Activated CD4-positive, alpha-beta T cell treated with anti-CD3 and anti-CD28 coated beads, Interleukin-2, amount 10 ng/mL, durations not matched to agents 24 days and 14 days (primary cell): ENCODE measurements around the gene ZMYM4. TPM values are rescaled to one million over a fixed set of nuclear protein-coding genes. Genes with fewer than 3 reads are reported as not detected.
A peak's percentile ranks its signal among the peaks of the same experiment; 100 is the strongest.

Experiments used
- DNase-seq: peaks from one replicate; pipeline ENCODE4 v3.0.0; 2022
- H3K27ac Mint-ChIP-seq: one replicate; pipeline ENCODE4 v1.8.0; 2022; ENCODE audit warnings: mild to moderate bottlenecking, mixed read lengths
- H3K27me3 Mint-ChIP-seq: one replicate; pipeline ENCODE4 v1.8.0; 2022; ENCODE audit warnings: mixed read lengths
- H3K36me3 Mint-ChIP-seq: one replicate; pipeline ENCODE4 v1.8.0; 2022; ENCODE audit warnings: low read depth, mild to moderate bottlenecking, mixed read lengths
- H3K4me1 Mint-ChIP-seq: one replicate; pipeline ENCODE4 v1.8.0; 2021; ENCODE audit warnings: mixed read lengths
- H3K4me3 Mint-ChIP-seq: one replicate; pipeline ENCODE4 v1.8.0; 2022; ENCODE audit warnings: mild to moderate bottlenecking, moderate library complexity, mixed read lengths
- H3K9me3 Mint-ChIP-seq: one replicate; pipeline ENCODE4 v1.8.0; 2021; ENCODE audit warnings: mixed read lengths
- intact Hi-C: fragments of 100-400 bp; cut with micrococcal nuclease; formaldehyde crosslinking; loops from one replicate; pipeline ENCODE4 v1.15.1; 2023
- total RNA-seq: library from RNA; stranded (reverse); gene quantifications from 2 replicates; pipeline ENCODE4 v1.2.3, GENCODE V29; 2022

ZMYM4 gene
- total RNA-seq, 1 donor from 2014 or later: 25.6 TPM

DNA sequence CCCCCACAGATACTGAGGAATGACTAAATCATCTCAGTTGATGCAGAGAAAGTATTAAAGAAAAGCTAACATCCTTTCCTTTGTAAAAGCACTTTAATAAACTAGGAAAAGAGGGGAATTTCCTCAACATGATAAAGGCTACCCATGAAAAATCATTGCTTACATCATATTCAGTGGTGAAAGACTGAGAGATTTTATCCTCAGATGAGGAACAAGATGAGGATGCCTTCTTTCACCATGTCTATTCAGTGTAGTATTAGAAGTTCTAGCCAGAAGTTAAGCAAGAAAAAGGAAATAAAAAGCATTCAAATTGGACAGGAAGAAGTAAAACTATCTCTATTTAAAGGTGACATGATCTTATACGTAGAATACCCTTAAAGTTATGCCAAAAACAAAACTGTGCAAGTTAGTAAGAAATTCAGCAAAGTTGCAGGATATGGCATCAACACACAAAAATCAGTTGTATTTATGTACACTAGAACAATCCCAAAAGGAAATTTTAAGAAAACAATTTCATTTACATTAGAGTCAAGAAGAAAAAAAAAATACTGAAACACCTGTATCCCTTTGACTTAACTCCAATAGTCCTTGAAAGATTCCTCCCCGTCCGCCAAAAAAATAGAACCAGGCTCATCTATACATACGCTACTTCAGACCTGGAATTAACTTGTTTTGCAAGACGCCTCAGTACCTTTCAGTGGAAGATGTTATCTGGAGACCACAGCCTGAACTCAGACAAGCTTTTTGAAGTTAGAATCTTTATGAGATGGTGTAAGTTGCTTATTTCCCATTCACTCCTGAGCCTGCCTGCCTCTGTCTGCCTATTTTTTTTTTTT lies 17.5 kb downstream of the ZMYM4 start:
- peaks cover 25% of the 10 kb centered on the region for H3K36me3 Mint-ChIP-seq
- H3K27ac Mint-ChIP-seq: no peak overlapping the region
- H3K27me3 Mint-ChIP-seq: no peaks in the 10 kb centered on the region
- peaks cover 22% of the 10 kb centered on the region for H3K4me1 Mint-ChIP-seq
- intact Hi-C loops: no loop called here
- peak overlapping the region; percentile 2 for H3K4me3 Mint-ChIP-seq
- no peak for DNase-seq
- peaks cover 4% of the 10 kb centered on the region for H3K9me3 Mint-ChIP-seq

DNA sequence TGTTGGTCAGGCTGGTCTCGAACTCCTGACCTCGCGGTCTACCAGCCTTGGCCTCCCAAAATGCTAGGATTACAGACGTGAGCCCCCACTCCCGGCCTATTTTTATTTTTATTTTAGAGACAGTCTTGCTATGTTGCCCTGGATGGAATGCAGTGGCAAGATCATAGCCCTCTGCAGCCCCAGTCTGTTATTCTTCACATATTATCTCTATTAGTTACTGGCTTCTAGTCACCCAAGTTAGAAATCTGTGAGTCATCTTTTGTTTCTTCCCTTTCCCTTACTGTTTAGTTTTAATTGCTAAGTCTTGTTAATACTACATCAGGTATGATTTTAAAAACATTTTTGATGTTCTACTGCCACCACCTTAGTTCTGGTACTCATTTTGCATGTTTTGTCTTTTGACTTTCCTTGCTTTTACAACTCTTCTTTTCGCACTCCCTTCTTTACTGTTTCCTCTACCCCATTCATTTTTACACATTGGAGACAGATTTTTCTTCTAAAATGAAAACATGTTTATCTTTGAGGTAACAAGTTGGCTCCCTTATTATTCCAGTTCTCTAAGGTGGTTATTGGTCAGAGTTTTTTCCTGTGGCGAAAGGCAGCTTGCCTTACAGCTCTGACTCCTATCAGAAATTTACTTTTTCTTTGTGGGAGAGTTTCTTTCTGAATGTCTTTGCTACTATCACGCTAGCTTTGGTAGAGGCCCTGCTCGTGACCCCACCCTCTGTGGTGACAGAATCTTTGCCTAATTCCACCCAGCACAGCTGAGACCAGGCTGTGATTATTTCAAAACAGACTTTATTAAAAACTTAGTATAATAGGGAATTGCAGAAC lies 19.5 kb downstream of the ZMYM4 start:
- Mint-ChIP-seq H3K4me3 (no peak overlapping the region), H3K4me1 (peaks cover 22% of the 10 kb centered on the region), H3K36me3 (peaks cover 14% of the 10 kb centered on the region), H3K27ac (no peak overlapping the region), H3K27me3 (no peaks in the 10 kb centered on the region), H3K9me3 (no peaks in the 10 kb centered on the region)
- DNase-seq: no peak
- intact Hi-C loops: no loop called here

DNA sequence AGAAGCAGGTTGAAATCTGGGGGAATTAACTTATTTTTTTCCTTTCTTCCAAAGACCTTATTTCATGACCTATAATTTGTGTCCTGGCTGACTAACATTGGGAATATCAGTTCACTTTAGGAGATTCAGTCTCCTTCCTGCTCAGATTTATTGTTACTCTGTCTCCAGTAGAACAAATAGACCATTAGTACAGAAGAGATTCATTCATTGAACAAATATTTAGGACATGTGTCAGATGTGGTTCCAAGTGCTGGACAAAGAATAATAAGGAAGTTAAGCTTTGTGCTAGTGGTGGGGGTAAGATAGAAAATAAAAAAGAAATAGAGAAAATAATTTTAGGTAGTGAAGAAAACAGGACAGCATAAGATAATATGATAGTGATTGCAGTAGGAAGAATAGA lies 20.3 kb downstream of the ZMYM4 start:
- Mint-ChIP-seq H3K9me3 (no peaks in the 10 kb centered on the region), H3K27ac (no peak overlapping the region), H3K4me1 (peaks cover 22% of the 10 kb centered on the region), H3K36me3 (peaks cover 13% of the 10 kb centered on the region), H3K4me3 (no peak overlapping the region), H3K27me3 (no peaks in the 10 kb centered on the region)
- DNase-seq: no peak
- intact Hi-C loops: no loop called here

DNA sequence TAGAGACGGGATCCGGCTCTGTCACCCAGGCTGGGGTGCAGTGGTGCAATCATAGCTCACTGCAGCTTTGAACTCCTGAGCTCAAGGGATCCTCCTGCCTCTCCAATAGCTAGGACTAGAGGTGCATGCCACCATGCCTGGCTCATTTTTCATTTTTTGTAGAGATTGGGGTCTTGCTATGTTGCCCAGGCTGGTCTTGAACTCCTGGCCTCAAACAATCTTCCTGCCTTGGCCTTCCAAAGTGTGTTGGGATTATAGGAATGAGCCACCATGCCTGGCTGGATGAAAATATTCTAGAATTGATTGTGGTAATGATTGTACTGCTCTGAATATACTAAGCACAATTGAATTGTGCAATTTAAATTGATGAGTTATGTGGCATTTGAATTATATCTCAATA lies 21.9 kb downstream of the ZMYM4 start:
- H3K4me3 Mint-ChIP-seq: no peak overlapping the region
- DNase-seq: no peak

DNA sequence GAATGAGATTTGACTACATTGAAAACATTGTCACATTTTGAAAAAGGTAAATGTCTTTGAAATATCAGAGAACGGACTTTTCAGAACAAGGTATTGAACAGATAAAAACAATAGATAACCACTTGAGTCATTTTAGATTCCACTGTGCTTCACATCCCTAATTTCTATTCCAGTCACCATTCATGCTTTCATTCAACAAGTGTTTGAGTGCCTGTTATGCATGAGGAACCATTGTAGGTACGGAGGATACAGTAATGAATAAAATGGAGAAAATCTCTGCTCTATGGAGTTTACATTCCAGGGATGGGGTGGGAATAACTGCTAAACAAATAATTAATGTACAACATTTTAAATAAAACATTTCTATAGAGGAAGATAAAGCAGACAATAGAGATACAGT lies 26.3 kb downstream of the ZMYM4 start:
- Mint-ChIP-seq H3K4me3 (no peak overlapping the region), H3K36me3 (peaks cover 5% of the 10 kb centered on the region), H3K4me1 (no peaks in the 10 kb centered on the region), H3K27me3 (no peaks in the 10 kb centered on the region), H3K27ac (no peak overlapping the region), H3K9me3 (no peaks in the 10 kb centered on the region)
- DNase-seq: no peak
- intact Hi-C loops: no loop called here

More for the DNA sequence above, 21.9 kb downstream of the ZMYM4 start:
- intact Hi-C loops: no loop called here
- Mint-ChIP-seq H3K4me1 (peaks cover 17% of the 10 kb centered on the region), H3K27me3 (no peaks in the 10 kb centered on the region), H3K36me3 (peaks cover 3% of the 10 kb centered on the region), H3K27ac (no peak overlapping the region), H3K9me3 (no peaks in the 10 kb centered on the region)

DNA sequence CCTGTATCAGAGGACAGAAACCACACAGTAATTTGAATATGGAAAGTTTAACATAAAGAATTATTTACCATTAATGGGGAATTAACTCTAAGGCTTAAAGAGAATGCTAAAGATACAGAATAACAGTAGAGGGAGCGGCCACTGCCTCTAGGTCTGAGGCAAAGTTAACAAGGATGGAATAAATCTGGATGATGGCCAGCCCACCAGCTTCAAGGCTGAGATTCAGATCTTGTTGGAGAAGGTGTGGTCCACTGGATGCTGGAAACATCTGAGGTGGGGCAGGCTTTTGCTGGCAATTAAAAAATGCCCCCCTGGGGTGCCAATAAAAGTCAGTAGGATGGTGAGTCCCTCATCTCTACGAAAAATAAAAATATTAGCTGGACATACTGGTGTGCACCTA lies 29.4 kb downstream of the ZMYM4 start:
- Mint-ChIP-seq H3K27me3 (no peaks in the 10 kb centered on the region), H3K27ac (no peak overlapping the region), H3K36me3 (peaks cover 5% of the 10 kb centered on the region), H3K9me3 (no peaks in the 10 kb centered on the region), H3K4me3 (no peak overlapping the region), H3K4me1 (no peaks in the 10 kb centered on the region)
- DNase-seq: no peak
- intact Hi-C loops: loop anchor here (1.0 kb wide), 1 partner anchor 96 kb away; no protein-coding TSS in a partner anchor

DNA sequence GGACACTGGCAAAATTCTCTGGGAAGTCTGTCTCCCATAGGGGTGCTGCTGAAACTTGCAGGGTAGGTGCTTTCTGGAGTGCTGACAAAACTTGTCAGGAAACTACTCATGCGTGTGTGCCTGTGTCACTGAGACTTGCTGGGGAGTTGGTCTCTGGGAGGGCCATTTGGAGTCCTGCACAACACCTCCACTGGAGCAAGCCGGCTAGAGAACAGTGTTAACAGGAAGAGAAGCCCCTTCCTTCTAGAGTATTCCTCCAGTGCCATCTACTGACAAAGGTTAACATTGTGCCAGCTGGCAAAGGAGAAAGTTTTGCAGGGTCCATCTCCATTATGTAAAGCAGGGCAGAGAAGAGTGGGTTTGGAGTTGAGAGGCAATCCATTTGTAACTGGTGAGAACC lies 30.0 kb downstream of the ZMYM4 start:
- H3K27me3 Mint-ChIP-seq: no peaks in the 10 kb centered on the region
- no peaks in the 10 kb centered on the region for H3K9me3 Mint-ChIP-seq
- DNase-seq: peak; percentile 80
- intact Hi-C loops: loop anchor here (1.0 kb wide), 1 partner anchor 96 kb away; no protein-coding TSS in a partner anchor
- H3K4me1 Mint-ChIP-seq: no peaks in the 10 kb centered on the region
- H3K4me3 Mint-ChIP-seq: no peak overlapping the region
- H3K36me3 Mint-ChIP-seq: peaks cover 5% of the 10 kb centered on the region
- no peak overlapping the region for H3K27ac Mint-ChIP-seq

DNA sequence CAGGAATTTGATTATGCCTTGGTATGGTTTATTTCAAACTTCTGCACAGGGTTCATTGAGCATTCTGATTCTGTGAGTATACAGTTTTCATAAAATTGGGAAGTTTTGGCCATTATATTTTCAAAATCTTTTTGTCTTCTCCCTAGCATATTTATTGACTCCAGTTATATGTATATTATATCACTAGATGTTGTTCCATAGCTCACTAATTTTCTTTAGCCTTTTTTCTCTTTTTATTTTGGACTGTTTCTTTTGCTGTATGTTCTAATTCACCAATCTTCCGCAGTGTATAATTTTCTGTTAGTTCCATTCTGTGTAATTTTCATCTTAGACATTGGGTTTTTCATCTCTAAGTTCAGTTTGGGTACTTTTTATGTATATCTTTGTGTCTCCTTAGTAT lies 31.9 kb downstream of the ZMYM4 start:
- intact Hi-C loops: no loop called here
- no peaks in the 10 kb centered on the region for H3K9me3 Mint-ChIP-seq
- DNase-seq: no peak
- H3K4me1 Mint-ChIP-seq: no peaks in the 10 kb centered on the region
- no peaks in the 10 kb centered on the region for H3K27me3 Mint-ChIP-seq
- no peak overlapping the region for H3K4me3 Mint-ChIP-seq
- H3K27ac Mint-ChIP-seq: no peak overlapping the region
- H3K36me3 Mint-ChIP-seq: peaks cover 4% of the 10 kb centered on the region

DNA sequence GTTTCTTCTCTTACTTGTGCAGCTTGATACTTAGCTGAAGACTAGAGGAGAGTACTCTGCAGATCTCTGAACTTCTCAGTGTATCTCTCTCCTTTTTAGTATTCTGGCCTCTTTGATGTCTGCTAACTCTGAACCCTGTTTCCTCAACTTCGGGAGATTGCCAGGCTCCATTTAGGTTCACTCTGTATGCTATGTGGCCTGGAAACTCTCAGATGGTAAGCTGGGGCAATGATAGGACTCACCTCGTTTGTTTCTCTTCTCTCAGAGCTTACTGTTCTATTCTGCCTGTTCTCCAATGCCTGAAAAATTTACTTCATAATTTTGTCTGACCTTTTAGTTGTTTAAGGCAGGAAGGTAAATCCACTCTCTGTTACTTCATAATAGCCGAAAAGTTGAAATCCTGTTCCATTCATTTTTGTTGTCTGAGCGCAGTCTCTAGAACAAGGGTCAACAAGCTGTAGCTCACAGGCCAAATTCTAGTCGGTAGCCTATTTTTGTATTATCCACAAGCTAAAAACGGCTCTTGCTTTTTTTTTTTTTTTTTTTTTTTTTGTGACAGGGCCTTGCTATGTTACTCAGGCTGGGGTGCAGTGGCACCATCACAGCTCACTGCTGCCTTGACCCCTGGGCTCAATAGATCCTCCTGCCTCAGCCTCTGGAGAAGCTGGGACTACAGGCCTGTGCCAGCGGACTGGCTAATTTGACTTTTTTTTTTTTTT lies 33.3 kb downstream of the ZMYM4 start:
- no peaks in the 10 kb centered on the region for H3K9me3 Mint-ChIP-seq
- H3K27ac Mint-ChIP-seq: no peak overlapping the region
- intact Hi-C loops: no loop called here
- no peak for DNase-seq
- no peaks in the 10 kb centered on the region for H3K27me3 Mint-ChIP-seq
- H3K36me3 Mint-ChIP-seq: peaks cover 2% of the 10 kb centered on the region
- H3K4me3 Mint-ChIP-seq: no peak overlapping the region
- no peaks in the 10 kb centered on the region for H3K4me1 Mint-ChIP-seq

DNA sequence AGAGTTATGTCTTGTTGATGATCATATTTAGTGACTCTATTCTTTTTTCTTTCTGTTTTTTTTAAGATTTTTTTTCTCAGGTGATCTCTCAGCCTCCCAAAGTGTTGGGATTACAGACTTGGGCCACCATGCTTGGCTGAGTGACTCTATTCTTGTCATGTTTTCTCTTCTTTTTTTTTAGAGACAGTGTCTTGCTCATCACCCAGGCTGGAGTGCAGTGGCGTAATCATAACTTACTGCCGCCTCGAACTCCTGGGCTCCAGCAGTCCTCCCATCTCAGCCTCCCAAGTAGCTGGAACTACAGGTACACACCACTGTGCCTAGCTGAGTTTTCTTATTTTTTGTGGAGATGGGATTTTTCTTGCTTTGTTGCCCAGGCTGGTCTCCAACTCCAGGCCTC lies 36.9 kb downstream of the ZMYM4 start:
- no peaks in the 10 kb centered on the region for H3K9me3 Mint-ChIP-seq
- no peaks in the 10 kb centered on the region for H3K27me3 Mint-ChIP-seq
- no peak overlapping the region for H3K27ac Mint-ChIP-seq
- H3K4me1 Mint-ChIP-seq: no peaks in the 10 kb centered on the region
- DNase-seq: no peak
- peaks cover 6% of the 10 kb centered on the region for H3K36me3 Mint-ChIP-seq
- H3K4me3 Mint-ChIP-seq: no peak overlapping the region
- intact Hi-C loops: no loop called here

DNA sequence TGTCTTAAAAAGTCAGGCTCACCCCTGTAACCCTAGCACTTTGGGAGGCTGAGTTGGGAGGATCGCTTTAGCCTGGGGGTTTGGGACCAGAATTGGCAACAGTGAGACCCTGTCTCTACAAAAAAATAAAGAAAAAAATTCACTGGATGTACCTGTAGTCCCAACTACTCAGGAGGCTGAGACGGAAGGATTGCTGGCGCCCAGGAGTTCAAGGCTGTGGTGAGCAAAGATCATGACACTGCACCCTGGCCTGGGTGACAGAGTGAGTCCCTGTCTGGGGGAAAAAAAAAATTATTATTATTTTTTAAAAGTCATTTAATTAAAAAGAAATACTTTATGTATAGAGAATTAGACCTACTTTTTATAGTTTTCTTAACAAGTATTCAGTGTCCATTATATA lies 47.1 kb downstream of the ZMYM4 start:
- H3K36me3 Mint-ChIP-seq: peaks cover 8% of the 10 kb centered on the region

DNA sequence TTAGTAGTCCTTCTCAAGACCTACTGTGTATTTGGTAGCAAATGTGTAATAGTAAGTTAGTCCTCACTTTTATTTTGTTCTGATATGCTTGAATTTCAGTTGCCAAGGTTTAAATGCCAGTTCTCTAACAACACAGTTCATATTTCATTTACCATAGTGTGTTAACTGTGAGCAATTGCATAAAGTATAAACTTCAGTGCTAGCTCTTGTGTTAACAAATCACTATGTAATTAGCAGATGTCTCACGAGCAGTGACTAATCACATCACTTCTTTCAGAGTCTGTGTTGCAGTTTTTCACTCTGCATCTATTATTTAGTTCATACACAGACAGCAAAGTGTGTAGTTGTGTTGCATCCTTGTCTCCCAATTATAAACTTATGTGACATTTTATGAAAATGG lies 47.8 kb downstream of the ZMYM4 start:
- Mint-ChIP-seq H3K36me3 (peaks cover 5% of the 10 kb centered on the region), H3K4me3 (no peak overlapping the region), H3K27ac (no peak overlapping the region), H3K9me3 (no peaks in the 10 kb centered on the region), H3K27me3 (no peaks in the 10 kb centered on the region), H3K4me1 (no peaks in the 10 kb centered on the region)
- intact Hi-C loops: no loop called here
- DNase-seq: no peak

More for the DNA sequence above, 47.1 kb downstream of the ZMYM4 start:
- H3K9me3 Mint-ChIP-seq: no peaks in the 10 kb centered on the region
- H3K4me1 Mint-ChIP-seq: no peaks in the 10 kb centered on the region
- H3K27me3 Mint-ChIP-seq: no peaks in the 10 kb centered on the region
- no peak for DNase-seq
- H3K27ac Mint-ChIP-seq: no peak overlapping the region
- intact Hi-C loops: no loop called here
- H3K4me3 Mint-ChIP-seq: no peak overlapping the region

DNA sequence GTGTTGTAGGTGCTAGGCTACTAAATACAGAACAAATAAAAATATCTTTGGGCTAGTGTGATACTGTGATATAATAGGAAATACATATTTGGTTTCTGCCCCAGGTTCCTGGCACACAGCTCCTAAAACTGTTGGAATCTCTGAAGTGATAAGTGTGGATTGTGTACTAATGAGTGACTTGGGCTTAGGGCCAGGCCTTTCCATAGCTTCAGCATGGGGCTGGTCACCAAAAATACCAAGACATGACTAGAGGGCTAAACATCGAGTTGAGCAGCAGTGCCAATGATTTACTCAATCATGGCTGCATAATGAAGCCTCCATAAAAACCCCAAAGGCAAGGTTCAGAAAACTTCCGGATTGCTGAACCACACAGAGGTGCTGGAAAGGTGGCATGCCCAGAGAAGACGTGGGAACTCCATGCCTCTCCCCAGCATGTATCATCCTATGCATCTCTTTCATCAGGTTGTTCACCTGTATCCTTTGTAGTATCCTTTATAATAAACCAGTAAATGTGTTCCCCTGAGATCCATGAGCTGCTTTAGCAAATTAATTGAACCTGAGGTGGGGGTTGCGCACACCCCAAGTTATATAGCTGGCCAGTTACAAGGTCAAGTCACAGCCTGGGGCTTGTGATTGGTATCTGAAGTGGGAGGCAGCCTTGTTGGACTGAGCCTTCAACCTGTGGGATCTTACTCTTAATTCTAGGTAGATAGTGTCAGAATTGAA lies 51.6 kb downstream of the ZMYM4 start:
- H3K9me3 Mint-ChIP-seq: no peaks in the 10 kb centered on the region
- H3K4me1 Mint-ChIP-seq: peaks cover 2% of the 10 kb centered on the region
- no peaks in the 10 kb centered on the region for H3K27me3 Mint-ChIP-seq
- peaks cover 5% of the 10 kb centered on the region for H3K36me3 Mint-ChIP-seq
- intact Hi-C loops: no loop called here
- peak; percentile 48 for DNase-seq
- no peak overlapping the region for H3K27ac Mint-ChIP-seq
- H3K4me3 Mint-ChIP-seq: no peak overlapping the region
